Large intestine (tissue), 3 donors: Measurements from ENCODE around the gene IL27RA. TPM values are rescaled to one million over a fixed set of nuclear protein-coding genes. Genes with fewer than 3 reads are reported as not detected.

Source experiments
- DNase-seq, 2 donors: peaks; one replicate each; pipeline versions ENCODE4 v3.0.0 to v3.0.0-alpha.2; 2013
- H3K27ac ChIP-seq: one replicate; pipeline ENCODE4 v1.5.1; 2013; ENCODE audit warnings: low read length
- H3K27me3 ChIP-seq: 2 replicates; pipeline ENCODE4 v1.6.1; 2013; ENCODE audit warnings: low read length; ENCODE audit not compliant: control insufficient read depth, insufficient read depth
- H3K36me3 ChIP-seq: 2 replicates; pipeline ENCODE4 v1.6.1; 2013; ENCODE audit warnings: low read length; ENCODE audit not compliant: control insufficient read depth, insufficient read depth
- H3K4me1 ChIP-seq: one replicate; pipeline ENCODE4 v1.6.1; 2013; ENCODE audit warnings: low read length; ENCODE audit not compliant: control insufficient read depth, insufficient read depth
- H3K4me3 ChIP-seq: one replicate; pipeline ENCODE4 v1.5.1; 2013; ENCODE audit warnings: low read length
- H3K9me3 ChIP-seq: one replicate; pipeline ENCODE4 v1.6.1; 2013; ENCODE audit warnings: mild to moderate bottlenecking, low read depth, low read length, moderate library complexity; ENCODE audit not compliant: control insufficient read depth
- WGBS: methylation state at CpG from one replicate; pipeline ENCODE4 v1.1.5; 2013; ENCODE audit warnings: low lambda C conversion rate; ENCODE audit not compliant: insufficient coverage; 5-methylcytosine and 5-hydroxymethylcytosine counted together
- polyA plus RNA-seq: library from polyadenylated mRNA; unstranded; fragments of 120-200 nt; gene quantifications from one replicate; pipeline ENCODE4 v1.2.1, GENCODE V29; 2013

IL27RA gene
- polyA plus RNA-seq, 1 donor: 6.4 TPM

DNA sequence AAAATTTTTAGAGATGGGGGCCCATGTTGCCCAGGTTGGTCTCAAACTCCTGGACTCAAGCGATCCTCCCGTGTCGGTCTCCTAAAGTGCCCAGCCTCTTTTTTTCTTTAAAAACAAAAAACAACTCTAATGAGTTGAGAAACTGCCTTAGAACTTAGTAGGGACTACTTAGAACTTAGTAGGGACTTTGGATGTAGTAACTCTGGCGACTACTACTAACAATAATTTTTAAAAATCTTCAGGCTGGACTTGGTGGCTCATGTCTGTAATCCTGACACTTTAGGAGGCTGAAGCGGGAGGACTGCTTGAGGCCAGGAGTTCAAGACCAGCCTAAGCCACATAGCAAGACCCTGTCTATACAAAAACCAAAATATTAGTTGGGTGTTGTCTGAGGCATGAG, 54.5 kb downstream of the IL27RA start:
- no peak overlapping the region for H3K27ac ChIP-seq
- H3K9me3 ChIP-seq: no peaks in the 10 kb centered on the region
- no peaks in the 10 kb centered on the region for H3K27me3 ChIP-seq
- peaks cover 12% of the 10 kb centered on the region for H3K36me3 ChIP-seq
- no peak for DNase-seq
- peaks cover 16% of the 10 kb centered on the region for H3K4me1 ChIP-seq
- WGBS: no CpG with 5 or more reads among the region's 5 CpGs
- peak overlapping the region; percentile 15 for H3K4me3 ChIP-seq

DNA sequence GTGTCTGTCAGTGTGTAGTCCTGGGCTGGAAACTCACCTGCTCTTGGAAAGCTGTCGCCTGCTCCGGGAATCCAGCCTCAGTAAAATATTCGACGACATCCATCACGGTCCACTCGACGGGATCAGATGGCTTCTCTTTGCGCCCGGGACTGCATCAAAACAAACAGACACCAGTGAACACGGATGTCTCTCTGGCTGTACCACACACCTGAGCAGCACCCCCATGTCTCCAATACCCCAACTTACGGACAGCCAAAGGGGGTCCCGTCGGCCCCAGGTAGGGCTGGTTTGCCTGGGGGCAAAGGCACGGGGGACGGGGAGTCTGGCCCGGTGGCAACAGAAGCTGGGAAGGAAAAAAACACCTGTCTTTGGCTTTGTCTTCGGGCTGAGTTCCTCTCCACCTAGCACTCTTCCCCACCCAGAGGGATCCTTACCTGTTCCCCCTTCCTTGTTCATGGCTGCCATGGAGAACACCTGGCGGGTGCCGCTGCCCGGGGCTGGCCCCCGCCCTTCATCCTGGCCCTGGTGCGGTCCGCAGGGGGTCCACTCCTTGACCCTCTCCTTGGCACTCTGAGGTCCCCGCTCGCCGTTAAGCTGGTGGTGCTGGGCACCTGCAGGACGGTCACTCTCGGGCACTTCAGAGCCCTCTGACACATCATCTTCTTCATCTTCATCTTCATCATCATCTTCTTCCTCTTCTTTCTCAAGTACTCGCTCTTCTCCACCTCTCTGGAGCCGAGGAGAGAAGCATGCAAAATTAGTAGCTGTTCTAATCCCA, 57.3 kb downstream of the IL27RA start:
- no peak overlapping the region for H3K27ac ChIP-seq

DNA sequence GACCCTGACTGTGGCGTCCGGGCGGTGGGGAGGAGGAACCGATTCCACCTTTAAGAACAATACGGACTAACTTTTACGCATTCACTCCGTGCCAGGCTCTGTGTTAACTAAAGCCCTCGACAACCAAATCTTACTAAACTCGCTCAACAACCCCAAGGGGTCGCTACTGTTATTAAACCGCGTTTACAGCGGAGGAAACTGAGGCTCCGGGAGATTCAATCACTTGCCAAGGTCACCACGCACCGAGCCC, 57.8 kb downstream of the IL27RA start:
- Histone ChIP-seq H3K4me3 (peak overlapping the region; percentile 51), H3K36me3 (peaks cover 12% of the 10 kb centered on the region), H3K27me3 (no peaks in the 10 kb centered on the region), H3K27ac (no peak overlapping the region), H3K4me1 (peaks cover 16% of the 10 kb centered on the region), H3K9me3 (peaks cover 3% of the 10 kb centered on the region)
- no peak for DNase-seq
- no CpG with 5 or more reads among the region's 16 CpGs for WGBS

More for the DNA sequence above, 57.3 kb downstream of the IL27RA start:
- H3K27me3 ChIP-seq: no peaks in the 10 kb centered on the region
- DNase-seq: no peak
- peaks cover 3% of the 10 kb centered on the region for H3K9me3 ChIP-seq
- H3K36me3 ChIP-seq: peaks cover 12% of the 10 kb centered on the region
- H3K4me3 ChIP-seq: peak overlapping the region; percentile 51
- peaks cover 16% of the 10 kb centered on the region for H3K4me1 ChIP-seq
- WGBS: no CpG with 5 or more reads among the region's 30 CpGs

DNA sequence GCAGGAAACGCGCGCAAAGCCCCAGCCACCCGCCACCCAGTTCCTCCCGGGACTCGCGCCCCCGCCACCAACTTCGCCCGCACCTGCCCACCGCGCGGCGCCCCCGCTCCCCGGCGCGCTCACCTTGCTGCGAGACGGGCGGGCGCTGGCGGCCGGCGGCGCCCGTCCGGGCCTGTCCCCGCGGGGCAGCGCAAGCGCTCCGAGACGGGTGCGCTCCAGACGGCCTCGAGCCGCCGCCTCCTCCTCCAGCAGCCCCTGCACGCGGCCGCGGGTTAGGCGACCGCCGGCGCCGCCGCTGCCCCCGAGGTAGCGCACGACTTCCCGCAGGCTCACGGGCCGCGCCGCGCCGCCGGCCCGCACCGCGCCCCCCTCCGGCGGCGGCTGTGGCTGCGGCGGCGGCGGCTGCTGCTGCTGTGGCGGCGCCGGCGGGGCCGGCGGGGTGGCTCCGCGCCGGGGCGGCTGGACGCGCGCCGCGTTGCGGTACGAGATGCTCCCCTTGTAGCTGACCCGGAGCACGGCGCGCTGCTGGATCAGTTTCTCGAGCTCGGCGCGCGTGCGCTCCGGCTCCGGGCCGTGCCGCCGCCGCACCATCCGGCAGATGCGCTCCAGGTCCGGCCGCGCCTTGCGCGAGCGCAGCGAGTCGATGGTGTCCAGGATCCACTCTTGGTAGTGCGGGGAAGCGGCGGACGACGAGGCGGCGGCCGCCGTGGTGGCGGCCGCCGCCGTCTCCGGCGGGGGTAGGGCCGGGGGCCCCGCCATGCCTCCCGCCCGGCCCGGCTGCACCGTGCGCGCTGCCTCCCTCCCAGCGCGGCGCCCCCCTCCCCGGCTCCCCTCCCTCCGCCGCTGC, 58.3 kb downstream of the IL27RA start:
- WGBS: no CpG with 5 or more reads among the region's 142 CpGs
- no peak overlapping the region for H3K27ac ChIP-seq
- H3K36me3 ChIP-seq: peaks cover 12% of the 10 kb centered on the region
- no peaks in the 10 kb centered on the region for H3K27me3 ChIP-seq
- peaks cover 3% of the 10 kb centered on the region for H3K9me3 ChIP-seq
- H3K4me3 ChIP-seq: peak overlapping the region; percentile 51
- peak in 1 of 2 donors; percentile 59 for DNase-seq
- peaks cover 16% of the 10 kb centered on the region for H3K4me1 ChIP-seq

DNA sequence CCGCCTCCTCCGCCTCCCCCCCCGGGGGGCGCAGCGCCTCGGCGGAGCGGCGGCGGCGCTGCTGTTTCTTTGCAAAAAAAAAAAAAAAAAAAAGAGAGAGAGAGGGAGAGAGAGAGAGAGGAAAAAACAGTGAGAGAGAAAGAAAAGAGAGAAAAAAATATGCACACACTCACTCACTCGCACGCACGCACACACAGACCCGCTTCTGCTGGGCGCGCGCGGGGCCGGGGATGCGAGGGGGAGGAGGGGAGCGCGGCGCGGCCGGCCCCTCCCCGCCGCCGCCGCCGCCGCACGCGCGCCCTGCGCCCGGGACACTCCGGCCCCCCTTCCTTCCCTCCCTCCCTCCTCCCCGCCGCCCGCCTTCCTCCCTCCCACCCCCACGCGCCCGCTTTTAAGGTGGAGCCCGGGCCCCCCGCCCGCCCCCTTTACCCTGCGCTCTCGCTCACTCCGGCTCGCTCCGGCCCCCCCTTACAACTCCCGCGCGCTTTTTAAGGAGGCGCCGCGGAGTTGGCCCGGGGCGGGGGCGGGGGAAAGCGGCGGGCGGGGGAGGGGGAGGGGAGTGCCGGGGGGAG, 59.0 kb downstream of the IL27RA start, which contains the start of gene SAMD1:
TSS of gene SAMD1 (minus strand) at position 243 of the 572 bp plus-strand sequence.
- H3K27me3 ChIP-seq: no peaks in the 10 kb centered on the region
- H3K36me3 ChIP-seq: peaks cover 12% of the 10 kb centered on the region
- WGBS: 0% methylated on average over 5 of the region's 65 CpGs
- H3K9me3 ChIP-seq: peaks cover 3% of the 10 kb centered on the region
- peak within 1 kb of the TSS; percentile 88 for H3K27ac ChIP-seq
- peaks cover 13% of the 10 kb centered on the region for H3K4me1 ChIP-seq
- H3K4me3 ChIP-seq: peak within 1 kb of the TSS; percentile 86
- DNase-seq: peak in 1 of 2 donors; percentile 81

DNA sequence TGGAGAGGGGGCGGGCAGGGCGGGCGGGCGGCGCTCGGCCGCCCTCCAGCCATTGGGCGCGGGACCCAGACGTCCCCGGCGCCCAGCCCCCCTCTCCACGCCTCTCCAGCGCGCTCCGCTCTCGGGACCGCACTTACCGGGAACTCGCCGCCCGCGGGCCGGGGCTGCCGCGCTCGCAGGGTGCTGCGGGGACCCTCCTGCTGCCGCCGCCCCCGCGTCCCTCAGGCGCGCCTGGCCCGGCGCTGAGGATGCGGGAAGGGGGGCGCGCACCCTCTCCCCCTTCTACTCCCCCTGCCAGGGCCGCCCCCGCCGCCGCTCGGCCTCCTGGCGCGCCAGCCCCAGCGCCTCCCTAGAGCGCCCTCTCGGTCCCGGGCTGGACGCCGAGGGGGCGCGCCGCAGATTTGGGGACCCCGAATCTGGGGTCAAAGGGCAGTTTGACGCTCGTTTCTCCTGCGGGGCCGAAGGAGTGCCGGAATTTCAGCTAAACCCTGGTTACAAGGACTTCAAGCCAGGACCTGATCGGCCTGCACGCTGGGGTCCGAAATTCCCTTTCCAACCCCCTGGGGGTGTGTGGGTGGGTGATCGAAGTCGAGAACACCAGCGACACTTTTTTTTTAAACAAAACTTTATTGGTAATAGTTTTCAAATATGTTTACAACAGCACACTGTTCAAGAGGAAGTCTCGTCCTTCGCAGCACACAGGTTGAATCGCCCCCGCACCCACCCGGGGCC, 59.7 kb downstream of the IL27RA start:
- Histone ChIP-seq H3K9me3 (peaks cover 3% of the 10 kb centered on the region), H3K27ac (peak overlapping the region; percentile 88), H3K36me3 (peaks cover 12% of the 10 kb centered on the region), H3K4me3 (peak overlapping the region; percentile 86), H3K4me1 (peaks cover 13% of the 10 kb centered on the region), H3K27me3 (no peaks in the 10 kb centered on the region)
- peak; percentile 69 to 88 for DNase-seq
- WGBS: no CpG with 5 or more reads among the region's 72 CpGs

DNA sequence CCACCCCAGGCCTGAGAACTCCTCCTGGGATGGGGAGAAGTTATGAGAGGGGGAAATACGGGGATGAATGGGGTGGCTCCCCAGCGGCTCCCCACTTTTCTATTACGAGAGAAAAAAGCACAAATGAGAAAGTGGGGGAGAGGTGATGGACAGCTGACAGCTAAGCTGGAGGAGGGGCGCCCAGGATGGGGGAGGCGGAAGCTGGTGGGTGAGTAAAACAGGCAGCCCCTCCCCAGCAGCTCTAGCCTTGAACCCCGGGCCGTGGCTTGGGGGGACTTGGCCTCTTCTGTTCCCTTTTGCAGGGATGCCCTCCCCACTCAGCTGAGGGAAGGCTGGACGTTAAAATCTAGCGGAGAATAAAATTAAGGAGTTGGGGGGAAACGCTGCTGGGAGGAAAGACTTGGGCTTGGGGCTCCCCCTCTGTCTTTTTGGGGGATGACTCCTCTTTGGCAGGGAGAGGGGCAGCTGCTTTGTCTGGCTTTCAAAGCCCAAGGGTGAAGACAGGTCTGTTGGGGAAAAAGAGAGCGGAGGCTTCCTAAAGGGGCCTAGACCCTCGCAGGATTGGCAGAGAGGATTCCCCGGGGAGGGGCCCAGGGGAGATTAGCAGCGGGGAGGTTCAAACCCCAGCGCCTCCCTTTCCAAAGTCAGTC, 60.4 kb downstream of the IL27RA start:
- 19% methylated on average over 4 of the region's 15 CpGs for WGBS
- Histone ChIP-seq H3K4me1 (peaks cover 13% of the 10 kb centered on the region), H3K36me3 (peaks cover 19% of the 10 kb centered on the region), H3K9me3 (peaks cover 3% of the 10 kb centered on the region), H3K4me3 (peak overlapping the region; percentile 86), H3K27me3 (no peaks in the 10 kb centered on the region), H3K27ac (peak overlapping the region; percentile 88)
- DNase-seq: no peak

DNA sequence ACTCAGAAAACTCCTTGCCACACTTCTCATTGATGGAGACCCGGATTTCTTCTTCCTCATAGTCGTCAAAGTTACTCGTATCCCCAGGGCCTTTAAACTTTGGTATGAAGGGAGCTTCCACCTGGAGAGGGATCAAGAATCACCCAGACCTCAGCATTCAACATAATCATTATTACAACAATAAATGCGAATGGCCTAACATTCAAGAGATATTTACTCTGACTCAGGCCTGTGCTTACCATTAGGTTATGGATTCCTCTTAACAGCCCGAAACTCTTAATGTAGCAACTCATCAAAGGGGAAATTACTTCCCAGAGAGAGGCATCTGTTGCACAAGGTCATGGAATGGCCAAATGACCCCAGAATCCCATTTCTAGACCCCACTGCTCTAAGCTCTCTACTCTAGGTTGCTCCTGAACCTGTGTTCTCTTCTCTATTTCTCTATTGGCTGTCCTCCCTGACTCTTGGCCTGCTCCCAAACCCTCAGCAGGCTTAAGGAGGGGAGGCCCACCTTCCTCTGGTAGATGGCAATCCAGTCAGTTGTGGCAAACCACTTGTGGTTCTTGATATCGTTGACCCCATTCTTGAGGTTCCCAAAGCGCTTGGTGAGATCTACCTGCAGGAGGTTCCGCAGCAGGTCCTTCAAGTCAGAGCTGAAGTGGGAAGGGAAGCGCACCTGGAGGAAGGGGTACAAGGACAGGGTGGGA, 61.7 kb downstream of the IL27RA start:
- Histone ChIP-seq H3K4me3 (no peak overlapping the region), H3K27ac (no peak overlapping the region), H3K9me3 (peaks cover 3% of the 10 kb centered on the region), H3K27me3 (no peaks in the 10 kb centered on the region), H3K36me3 (peaks cover 27% of the 10 kb centered on the region), H3K4me1 (peaks cover 13% of the 10 kb centered on the region)
- no peak for DNase-seq
- WGBS: no CpG with 5 or more reads among the region's 9 CpGs

DNA sequence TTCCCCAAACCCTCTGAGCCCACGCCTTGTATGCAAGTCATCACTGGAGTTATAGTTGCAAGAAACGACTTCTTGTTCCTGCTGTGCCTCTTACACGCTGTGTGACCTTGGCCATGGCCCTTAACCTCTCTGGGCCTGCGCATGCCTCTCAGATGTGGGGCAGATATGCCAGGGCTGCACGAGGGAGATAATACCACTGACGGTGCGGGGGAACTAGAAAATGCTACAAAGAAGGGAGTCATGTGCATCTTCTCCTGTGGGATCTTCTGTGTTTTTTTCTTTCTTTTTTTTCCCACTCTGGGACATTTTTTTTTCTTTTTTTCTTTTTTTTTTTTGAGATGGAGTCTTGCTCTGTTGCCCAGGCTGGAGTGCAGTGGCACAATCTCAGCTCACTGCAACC, 63.3 kb downstream of the IL27RA start:
- WGBS: 68% methylated on average over 3 of the region's 7 CpGs
- no peaks in the 10 kb centered on the region for H3K27me3 ChIP-seq
- peaks cover 7% of the 10 kb centered on the region for H3K4me1 ChIP-seq
- no peak for DNase-seq
- H3K36me3 ChIP-seq: peaks cover 19% of the 10 kb centered on the region
- no peak overlapping the region for H3K27ac ChIP-seq
- H3K4me3 ChIP-seq: no peak overlapping the region
- H3K9me3 ChIP-seq: peaks cover 3% of the 10 kb centered on the region
